Stomach (tissue), 4 donors: ENCODE measurements around the gene JADE1.
A peak's percentile ranks its signal among the peaks of the same experiment; 100 is the strongest.

Source experiments
- CTCF ChIP-seq, 7 experiments: fragments of 450-650 bp in 4 of 7; fragments of 200-600 bp in 3 of 7; sonication (generic) in 3 of 7; IDR thresholded peaks; one replicate each; pipeline ENCODE4 v1.5.1; 2016 to 2019; ENCODE audit warnings: antibody characterized with exemption in 7 of 7, control low read depth in 2 of 7, mild to moderate bottlenecking in 1 of 7
- POLR2A ChIP-seq, 4 donors: fragments of 450-650 bp; IDR thresholded peaks; one replicate each; pipeline ENCODE4 v1.6.1; 2016; ENCODE audit warnings: antibody characterized with exemption in 4 of 4, control low read depth in 2 of 4, mild to moderate bottlenecking in 1 of 4, moderate library complexity in 1 of 4

GRCh38 chr4:128782076-128782715 is 27.3 kb upstream of the JADE1 start:
- TF ChIP-seq POLR2A (IDR thresholded peaks at IDR 0.05): no peak
- peak in 2 of 7 experiments; percentile 17 to 30 for TF ChIP-seq CTCF (IDR thresholded peaks at IDR 0.05)
